GM10266 (cell line): ENCODE results near the gene USP36.
"Not testable (repeated sequence)": the region's sequence is repeated elsewhere in the genome, so short reads cannot be mapped to it uniquely, and the experiment has no call there.

Experiments
- DNase-seq: peaks from one replicate; pipeline ENCODE4 v3.0.0; 2012; ENCODE audit errors: extremely low spot score
- CTCF ChIP-seq: IDR thresholded peaks from 2 replicates; pipeline ENCODE4 v1.5.1; 2012; ENCODE audit warnings: mild to moderate bottlenecking, low read depth; ENCODE audit not compliant: control insufficient read depth, insufficient read depth; ENCODE audit errors: missing control alignments

Gene USP36

GRCh38 chr17:78783711-78784324, 56.8 kb downstream of the USP36 start:
- no peak for DNase-seq
- TF ChIP-seq CTCF, result no peak

DNA sequence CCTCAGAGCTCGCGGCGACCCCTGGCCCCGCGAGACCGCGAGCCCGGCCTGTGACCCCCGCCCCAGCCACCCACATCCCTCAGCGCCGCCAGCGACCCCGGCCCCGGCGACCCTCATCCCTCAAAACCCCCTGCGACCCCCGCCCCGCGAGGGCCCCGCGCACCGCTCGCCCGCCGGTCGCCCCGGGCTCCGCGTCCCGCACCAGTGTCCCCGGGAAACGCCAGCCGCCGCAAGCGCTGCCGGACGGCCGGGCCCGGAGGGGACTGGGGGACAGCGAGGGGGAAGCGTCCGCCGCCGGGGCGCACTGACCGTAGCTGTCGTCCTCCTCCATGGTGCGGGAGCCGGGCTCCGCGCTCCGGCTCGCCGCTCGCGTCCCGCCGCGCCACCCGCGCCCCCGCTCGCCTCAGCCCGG, 58.7 kb downstream of the USP36 start, which contains the start of gene CYTH1:
CYTH1 (minus strand) TSS at position 381 of the 412 bp plus-strand sequence; CDS start at position 331, 50 bp downstream.
- TF ChIP-seq CTCF, result no peak
- no peak for DNase-seq

DNA sequence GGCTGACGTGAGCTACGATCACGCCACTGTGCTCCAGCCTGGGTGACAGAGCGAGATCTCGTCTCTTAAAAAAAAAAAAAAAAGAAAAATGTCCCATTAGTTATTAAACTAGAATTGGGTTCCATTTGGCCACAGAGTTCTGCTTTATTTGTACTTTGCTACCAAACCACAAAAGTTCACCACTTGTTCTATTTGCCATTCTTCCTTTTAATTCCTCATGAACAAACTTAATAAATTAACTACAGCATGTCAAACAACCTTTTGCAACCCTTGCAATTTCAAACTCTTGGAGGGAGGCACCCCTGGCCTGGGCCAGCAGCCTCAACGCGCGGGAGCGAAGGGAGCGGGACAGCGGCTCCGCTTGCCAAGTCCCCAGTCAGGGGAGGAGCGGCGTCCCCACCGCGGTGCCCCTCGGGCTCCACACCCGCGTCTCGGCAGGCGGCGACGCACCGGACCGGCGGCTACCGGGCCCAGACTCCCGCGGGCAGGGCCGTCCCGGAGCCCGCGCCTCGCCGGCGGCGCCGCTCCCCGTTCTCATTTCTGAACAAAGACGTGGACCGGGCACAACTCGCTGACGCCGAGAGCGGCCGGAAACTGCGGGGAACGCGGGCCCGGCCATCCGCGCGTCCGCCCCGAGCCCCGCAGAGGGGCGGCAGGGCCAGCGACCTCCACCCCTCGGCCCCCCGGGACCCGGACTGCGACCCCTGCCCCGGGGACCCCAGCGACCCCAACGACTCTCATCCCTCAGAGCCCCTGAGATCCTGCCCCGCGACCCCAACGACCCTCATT, 59.3 kb downstream of the USP36 start:
- DNase-seq, result no peak
- no peak for TF ChIP-seq CTCF

GRCh38 chr17:78780335-78780734, 60.3 kb downstream of the USP36 start:
- DNase-seq, result no peak

DNA sequence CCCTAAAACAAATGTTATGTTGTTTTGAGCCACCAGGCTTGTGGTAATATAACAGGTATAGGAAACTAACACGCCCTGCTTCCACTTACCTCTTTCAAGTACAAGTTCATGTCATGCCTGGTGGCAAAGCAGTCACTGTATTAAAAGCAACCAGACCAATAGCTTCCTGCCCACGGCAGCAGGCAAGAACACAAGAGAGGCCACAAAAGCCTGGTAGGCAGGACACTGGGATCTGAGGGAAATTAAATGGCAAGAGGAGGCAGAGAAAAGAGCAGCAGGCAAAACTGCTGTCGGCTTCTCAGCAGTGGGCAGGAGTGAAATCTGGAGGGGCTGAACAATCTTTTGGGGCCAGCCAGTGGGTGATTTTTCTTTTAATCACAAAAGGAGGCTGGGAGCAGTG, 60.8 kb downstream of the USP36 start:
- no peak for DNase-seq
- no peak for TF ChIP-seq CTCF

More at GRCh38 chr17:78780335-78780734, 60.3 kb downstream of the USP36 start:
- no peak for TF ChIP-seq CTCF

GRCh38 chr17:78779286-78779651, 61.3 kb downstream of the USP36 start:
- DNase-seq, result not testable (repeated sequence)

- DNase-seq, result no peak
- no peak for TF ChIP-seq CTCF
Observed at GRCh38 chr17:78777881-78778280, 62.7 kb downstream of the USP36 start.
